BLaER1 treated with 17β-estradiol and CSF1 and Interleukin-3, amounts not matched to agents 10 nM and 100 nM (cell line): ENCODE results near the gene GZMM.

Source experiments
- H3K27ac ChIP-seq, 11 experiments: shearing (Covaris generic); formaldehyde crosslinking; 2 replicates each; pipeline ENCODE4 v1.8.1; 2022
- H3K27me3 ChIP-seq, 11 experiments: shearing (Covaris generic); formaldehyde crosslinking; 2 replicates each; pipeline ENCODE4 v1.8.1; 2022
- H3K36me3 ChIP-seq, 11 experiments: shearing (Covaris generic); formaldehyde crosslinking; 2 replicates each; pipeline ENCODE4 v1.8.1; 2022
- H3K4me1 ChIP-seq, 10 experiments: shearing (Covaris generic); formaldehyde crosslinking; 2 replicates each; pipeline ENCODE4 v1.8.1; 2022
- H3K4me2 ChIP-seq, 11 experiments: shearing (Covaris generic); formaldehyde crosslinking; 2 replicates each; pipeline ENCODE4 v1.8.1; 2022
- H3K4me3 ChIP-seq, 10 experiments: shearing (Covaris generic); formaldehyde crosslinking; 2 replicates each; pipeline ENCODE4 v1.8.1; 2022
- H3K9ac ChIP-seq, 11 experiments: shearing (Covaris generic); formaldehyde crosslinking; 2 replicates each; pipeline ENCODE4 v1.8.1; 2022
- H3K9me3 ChIP-seq, 11 experiments: shearing (Covaris generic); formaldehyde crosslinking; replicated peaks in 1 of 11; 2 replicates each; pipeline ENCODE4 v1.8.1; 2022
- H4K20me1 ChIP-seq, 11 experiments: shearing (Covaris generic); formaldehyde crosslinking; 2 replicates each; pipeline ENCODE4 v1.8.1; 2022
- Cebpa-rat ChIP-seq, 11 experiments: shearing (Covaris generic); IDR thresholded peaks; 2 replicates each; pipeline ENCODE4 v1.8.1; 2022

The GZMM gene

GRCh38 chr19:596263-596655 is 52.4 kb downstream of the GZMM start:
- Histone ChIP-seq H3K27ac (no peak overlapping the region), H3K9me3 (peaks cover 3 to 12% (median 8%) of the 10 kb centered on the region in 11 experiments; a peak in 21 of 22 replicates), H3K4me3 (no peak overlapping the region), H3K4me2 (no peak overlapping the region), H3K27me3 (peaks cover 34 to 54% (median 50%) of the 10 kb centered on the region in 11 experiments), H4K20me1 (peaks cover 0 to 52% (median 30%) of the 10 kb centered on the region in 11 experiments; a peak in 15 of 22 replicates), H3K9ac (no peak overlapping the region), H3K36me3 (no peaks in the 10 kb centered on the region), H3K4me1 (peaks cover 0 to 24% (median 0%) of the 10 kb centered on the region in 10 experiments; a peak in 7 of 20 replicates)
- no peak for TF ChIP-seq Cebpa-rat (IDR thresholded peaks at IDR 0.05)

- H3K4me1 ChIP-seq = peaks cover 0 to 20% (median 0%) of the 10 kb centered on the region in 10 experiments; a peak in 7 of 20 replicates
- TF ChIP-seq Cebpa-rat (IDR thresholded peaks at IDR 0.05) = no peak
- no peak overlapping the region for H3K27ac ChIP-seq
Observed at GRCh38 chr19:597406-598315, 53.8 kb downstream of the GZMM start.

More at GRCh38 chr19:597406-598315, 53.8 kb downstream of the GZMM start:
- Histone ChIP-seq H3K4me2 (no peak overlapping the region; a peak in 1 of 22 replicates), H3K36me3 (no peaks in the 10 kb centered on the region), H3K4me3 (no peak overlapping the region), H3K9me3 (peaks cover 10 to 26% (median 16%) of the 10 kb centered on the region in 11 experiments; a peak in 21 of 22 replicates), H3K9ac (no peak overlapping the region), H4K20me1 (peaks cover 0 to 38% (median 17%) of the 10 kb centered on the region in 11 experiments; a peak in 13 of 22 replicates), H3K27me3 (peaks cover 20 to 40% (median 36%) of the 10 kb centered on the region in 11 experiments)
